ENCODE data around the gene RAPGEF4. TPM values are rescaled to one million over a fixed set of nuclear protein-coding genes. Genes with fewer than 3 reads are reported as not detected.

RAPGEF4 gene
- total and polyA plus RNA-seq, 9 of the 15 experiments (the other 6 are each of a cell fraction or from before 2014, with no cell fraction given) = 0.04 to 0.33 (median 0.13) TPM; not detected in 6

DNA sequence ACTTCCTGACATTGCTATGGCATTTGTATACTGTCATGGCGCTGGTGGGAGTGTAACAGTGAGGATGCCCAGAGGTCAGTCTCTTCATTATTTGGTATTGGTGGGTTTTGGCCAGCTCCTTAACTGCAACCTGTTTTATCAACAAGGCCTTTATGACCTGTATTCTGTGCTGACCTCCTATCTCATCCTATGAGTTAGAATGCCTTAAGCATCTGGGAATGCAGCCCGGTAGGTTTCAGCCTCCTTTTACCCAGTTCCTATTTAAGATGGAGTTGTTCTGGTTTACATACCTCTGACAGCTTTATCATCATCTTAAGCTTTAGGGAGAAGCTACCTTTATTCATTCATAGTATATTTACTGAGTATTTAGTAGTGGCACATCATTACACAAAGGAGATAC, 103.8 kb downstream of the RAPGEF4 start:
- WGBS (ENCODE audit: insufficient coverage, low coverage, missing lambda C conversion rate) = 0% methylated on average over 2 of the region's 2 CpGs
- POLR2A ChIA-PET = interaction anchor here (1.0 to 1.8 kb wide), 3 partner anchors 10 to 34 kb away, joined by 4 to 6 read pairs (median 4); no protein-coding TSS in a partner anchor
- CTCF ChIA-PET (ENCODE audit: low intra/inter-chr PET ratio) = no interaction called here
- no peaks in the 10 kb centered on the region; a peak in 1 of 5 replicates for H3K27me3 ChIP-seq (ENCODE audit: control insufficient read depth in 2 of 2, insufficient read depth in 2 of 2, low read length in 2 of 2)
- no peak for DNase-seq (ENCODE audit: extremely low read depth in 1 of 4, low spot score in 3 of 4)
- no peaks in the 10 kb centered on the region for H3K36me3 ChIP-seq (ENCODE audit: control insufficient read depth, insufficient read depth, low read length)
- no peak overlapping the region for H3K4me3 ChIP-seq
- no peaks in the 10 kb centered on the region for H3K79me2 ChIP-seq (ENCODE audit: control insufficient read depth, insufficient read depth, low read length)
- no peak for FAIRE-seq
- no TSS peak for BruUV-seq (replicated peaks)
- H3K4me1 ChIP-seq (replicated peaks in 1 of 2; ENCODE audit: control insufficient read depth in 2 of 2, insufficient read depth in 2 of 2, low read length in 2 of 2) = no peaks in the 10 kb centered on the region
- TF ChIP-seq, protein P1, sequence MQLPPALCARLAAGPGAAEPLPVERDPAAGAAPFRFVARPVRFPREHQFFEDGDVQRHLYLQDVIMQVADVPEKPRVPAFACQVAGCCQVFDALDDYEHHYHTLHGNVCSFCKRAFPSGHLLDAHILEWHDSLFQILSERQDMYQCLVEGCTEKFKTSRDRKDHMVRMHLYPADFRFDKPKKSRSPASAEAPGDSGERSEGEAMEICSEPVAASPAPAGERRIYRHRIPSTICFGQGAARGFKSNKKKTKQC (CRISPR knock-in tag; IDR thresholded peaks at IDR 0.05) = no peak
- TF ChIP-seq STAT5A (IDR thresholded peaks at IDR 0.05; ENCODE audit: borderline replicate concordance, low read length) (no peak), POLR2G (IDR thresholded peaks at IDR 0.05; ENCODE audit: low read depth, low read length) (no peak), MYNN (IDR thresholded peaks at IDR 0.05) (no peak), MYNN (CRISPR knock-in tag; IDR thresholded peaks at IDR 0.05) (no peak)
- TF ChIP-seq, protein P2, sequence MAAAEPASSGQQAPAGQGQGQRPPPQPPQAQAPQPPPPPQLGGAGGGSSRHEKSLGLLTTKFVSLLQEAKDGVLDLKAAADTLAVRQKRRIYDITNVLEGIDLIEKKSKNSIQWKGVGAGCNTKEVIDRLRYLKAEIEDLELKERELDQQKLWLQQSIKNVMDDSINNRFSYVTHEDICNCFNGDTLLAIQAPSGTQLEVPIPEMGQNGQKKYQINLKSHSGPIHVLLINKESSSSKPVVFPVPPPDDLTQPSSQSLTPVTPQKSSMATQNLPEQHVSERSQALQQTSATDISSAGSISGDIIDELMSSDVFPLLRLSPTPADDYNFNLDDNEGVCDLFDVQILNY (CRISPR knock-in tag; IDR thresholded peaks at IDR 0.05) = no peak
- H4K20me1 ChIP-seq (replicated peaks; ENCODE audit: control insufficient read depth, insufficient read depth, low read length) = no peaks in the 10 kb centered on the region
- no peaks in the 10 kb centered on the region; the same call in 1 of the 2 replicates for H3K9me3 ChIP-seq (replicated peaks; ENCODE audit: control insufficient read depth, insufficient read depth, low read depth, low read length)
- intact Hi-C loops (cut with micrococcal nuclease) = no loop called here
- no peak overlapping the region for H3K27ac ChIP-seq (ENCODE audit: extremely low read depth, low read depth, low read length)
- H3K9ac ChIP-seq (ENCODE audit: insufficient read depth in 1 of 2, low read depth in 2 of 2, low read length in 2 of 2) = no peak overlapping the region
- no peaks in the 10 kb centered on the region for H3K9me1 ChIP-seq (ENCODE audit: control insufficient read depth, insufficient read depth, low read length)
- in situ Hi-C loops (cut with MboI) = no loop called here
- H3K4me2 ChIP-seq (ENCODE audit: insufficient read depth, low read length) = no peak overlapping the region
- no peak for ATAC-seq
- H2AFZ ChIP-seq (ENCODE audit: low read depth, low read length) = no peak overlapping the region

Measured in K562 (cell line).